HepG2 (cell line): ENCODE measurements around the gene MTG1. TPM values are rescaled to one million over a fixed set of nuclear protein-coding genes. Genes with fewer than 3 reads are reported as not detected.
"Not testable (repeated sequence)": the region's sequence is repeated elsewhere in the genome, so short reads cannot be mapped to it uniquely, and the experiment has no call there.

Experiments used
- ATAC-seq: fragments of 200-7000 bp; cut with Tn5 transposase; 3 replicates; pipeline ENCODE4 v1.9.1; 2020; ENCODE audit warnings: mild to moderate bottlenecking, moderate library complexity
- BruUV-seq: library from RNA; stranded (reverse); fragments of 400-500 nt; replicated peaks from 2 replicates; lab custom pipeline; 2021; lab: Mats Ljungman, UMichigan
- CTCF ChIA-PET: fragments of 300-600 bp; formaldehyde crosslinking; extraction: SDS; loops from one replicate; lab custom pipeline; 2021; ENCODE audit warnings: low total read pairs, inconsistent platforms, low intra/inter-chr PET ratio; lab: Yijun Ruan, JAX
- POLR2A ChIA-PET: fragments of 350-600 bp; sonication (Branson Sonifier 250); formaldehyde crosslinking; loops from one replicate; lab custom pipeline; 2020; ENCODE audit warnings: antibody characterized with exemption, inconsistent platforms; lab: Yijun Ruan, JAX
- DNase-seq: peaks from one replicate; pipeline ENCODE4 v3.0.0-alpha.2; 2015; ENCODE audit warnings: low spot score
- FAIRE-seq: peaks from 3 replicates; lab custom pipeline; 2011; peaks lifted over from hg19 to GRCh38; lab: Jason Lieb, UNC
- H2AFZ ChIP-seq: one replicate; pipeline ENCODE4 v1.6.1; 2011; ENCODE audit warnings: low read length, inconsistent platforms
- H3K27ac ChIP-seq: fragments of 300-600 bp; 3 replicates; pipeline ENCODE4 v1.8.0; 2011; ENCODE audit warnings: mixed run types, mild to moderate bottlenecking, mixed read lengths, low read length, inconsistent platforms; ENCODE audit not compliant: insufficient read depth; ENCODE audit errors: extremely low read length
- H3K27me3 ChIP-seq, 2 experiments: fragments of 200-600 bp in 1 of 2; 2 replicates in 1 of 2; 3 replicates in 1 of 2; pipeline versions ENCODE4 v1.6.0 to v1.8.0; 2011; ENCODE audit warnings: low read length in 2 of 2, mild to moderate bottlenecking in 2 of 2, moderate library complexity in 2 of 2, inconsistent platforms in 1 of 2; ENCODE audit not compliant: insufficient read depth in 2 of 2, control insufficient read depth in 1 of 2
- H3K36me3 ChIP-seq, 2 experiments: fragments of 200-600 bp in 1 of 2; replicated peaks in 1 of 2; 2 replicates in 1 of 2; 3 replicates in 1 of 2; pipeline versions ENCODE4 v1.5.1 to v1.8.0; 2011; ENCODE audit warnings: low read length in 2 of 2, inconsistent platforms in 1 of 2; ENCODE audit not compliant: insufficient read depth in 2 of 2, control insufficient read depth in 1 of 2
- H3K4me1 ChIP-seq: 2 replicates; pipeline ENCODE4 v1.5.1; 2012; ENCODE audit warnings: low read length, inconsistent platforms; ENCODE audit not compliant: insufficient read depth
- H3K4me2 ChIP-seq: 2 replicates; pipeline ENCODE4 v1.6.0; 2011; ENCODE audit warnings: low read depth, low read length, inconsistent platforms
- H3K4me3 ChIP-seq, 3 experiments: fragments of 200-600 bp in 1 of 3; sonication (generic), shearing (Covaris generic) in 1 of 3; replicated peaks in 1 of 3; 2 replicates each; pipeline ENCODE4 v1.5.1; 2011 to 2016; ENCODE audit warnings: low read length in 3 of 3, inconsistent platforms in 2 of 3, low read depth in 2 of 3, mild to moderate bottlenecking in 2 of 3, control low read depth in 1 of 3, mixed read lengths in 1 of 3; ENCODE audit not compliant: insufficient read depth in 1 of 3
- H3K79me2 ChIP-seq: one replicate; pipeline ENCODE4 v1.6.1; 2011; ENCODE audit warnings: low read length, inconsistent platforms; ENCODE audit not compliant: insufficient read depth
- H3K9ac ChIP-seq: 2 replicates; pipeline ENCODE4 v1.6.0; 2011; ENCODE audit warnings: mild to moderate bottlenecking, low read depth, low read length, inconsistent platforms; ENCODE audit not compliant: insufficient read depth
- H3K9me3 ChIP-seq: 2 replicates; pipeline ENCODE4 v1.5.1; 2012; ENCODE audit warnings: mild to moderate bottlenecking, low read length
- H4K20me1 ChIP-seq: 2 replicates; pipeline ENCODE4 v1.6.0; 2011; ENCODE audit warnings: inconsistent platforms, mild to moderate bottlenecking, low read length, moderate library complexity; ENCODE audit not compliant: insufficient read depth
- AGO2 ChIP-seq: fragments of 200-400 bp; formaldehyde crosslinking; optimal IDR thresholded peaks from 2 replicates; pipeline ENCODE3; 2017; ENCODE audit warnings: mild to moderate bottlenecking, low read depth, low read length, moderate library complexity
- NRL ChIP-seq: sonication (generic); formaldehyde crosslinking; IDR thresholded peaks from 2 replicates; pipeline ENCODE4 v1.5.0; 2020; ENCODE audit warnings: missing genetic modification reagents, mild to moderate bottlenecking, moderate library complexity, borderline replicate concordance
- WGBS: methylation state at CpG from one replicate; pipeline ENCODE4 v1.1.6; 2017; ENCODE audit warnings: low lambda C conversion rate; 5-methylcytosine and 5-hydroxymethylcytosine counted together
- in situ Hi-C: cut with HindIII; loops from 2 replicates; pipeline ENCODE4 v1.10.0; 2017; ENCODE audit warnings: low pct_unique_long_range_greater_than_20kb; ENCODE audit not compliant: extremely low pct_ligation_motif_present
- intact Hi-C: fragments of 100-400 bp; cut with micrococcal nuclease; formaldehyde crosslinking; loops from one replicate; pipeline ENCODE4 v1.10.0; 2022; ENCODE audit not compliant: unreplicated experiment
- polyA plus RNA-seq, 8 experiments: library from polyadenylated mRNA; depleted of rRNA in 3 of 8; stranded (reverse) in 7 of 8; unstranded in 1 of 8; fragments of >200 nt; fragmentation: Illumina TruSeq in 4 of 8; extraction: Trizol in 4 of 8; gene quantifications; 2 replicates each; pipeline versions ENCODE4 v1.2.1 to v1.2.3, GENCODE V29; 2011 to 2016; ENCODE audit warnings: low read depth in 4 of 8, missing spikeins in 1 of 8, mixed read lengths in 1 of 8; ENCODE audit not compliant: insufficient read depth in 1 of 8
- total RNA-seq, 5 experiments: library from RNA; depleted of rRNA; stranded (reverse); fragments of >200 nt; fragmentation: Illumina TruSeq; extraction: Trizol; gene quantifications; 2 replicates each; pipeline ENCODE4 v1.2.3, GENCODE V29; 2016; ENCODE audit warnings: low read depth in 1 of 5

The MTG1 gene
- total and polyA plus RNA-seq, 2 of the 13 experiments (the other 11 are each of a cell fraction or from before 2014, with no cell fraction given): 42.0 to 103 TPM

DNA sequence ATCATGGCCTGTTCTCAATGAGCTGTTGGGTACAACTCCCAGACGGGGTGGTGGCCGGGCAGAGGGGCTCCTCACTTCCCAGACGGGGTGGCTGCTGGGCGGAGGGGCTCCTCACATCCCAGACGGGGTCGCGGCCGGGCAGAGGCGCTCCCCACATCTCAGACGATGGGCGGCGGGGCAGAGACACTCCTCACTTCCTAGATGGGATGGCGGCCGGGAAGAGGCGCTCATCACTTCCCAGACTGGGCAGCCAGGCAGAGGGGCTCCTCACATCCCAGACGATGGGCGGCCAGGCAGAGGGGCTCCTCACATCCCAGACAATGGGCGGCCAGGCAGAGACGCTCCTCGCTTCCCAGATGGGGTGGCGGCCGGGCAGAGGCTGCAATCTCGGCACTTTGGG lies 20.4 kb downstream of the MTG1 start:
- H3K27me3 ChIP-seq, BruUV-seq, H3K4me2 ChIP-seq, H4K20me1 ChIP-seq, ATAC-seq, POLR2A ChIA-PET, H3K4me1 ChIP-seq, H3K4me3 ChIP-seq, FAIRE-seq, intact Hi-C loops, H3K27ac ChIP-seq, CTCF ChIA-PET, in situ Hi-C loops, H3K9ac ChIP-seq, DNase-seq, H2AFZ ChIP-seq: not testable (repeated sequence)
- Histone ChIP-seq H3K9me3 (peaks cover 19% of the 10 kb centered on the region), H3K79me2 (peaks cover 13% of the 10 kb centered on the region), H3K36me3 (peaks cover 7 to 52% of the 10 kb centered on the region in 2 experiments)
- WGBS: 100% methylated on average over 4 of the region's 23 CpGs

DNA sequence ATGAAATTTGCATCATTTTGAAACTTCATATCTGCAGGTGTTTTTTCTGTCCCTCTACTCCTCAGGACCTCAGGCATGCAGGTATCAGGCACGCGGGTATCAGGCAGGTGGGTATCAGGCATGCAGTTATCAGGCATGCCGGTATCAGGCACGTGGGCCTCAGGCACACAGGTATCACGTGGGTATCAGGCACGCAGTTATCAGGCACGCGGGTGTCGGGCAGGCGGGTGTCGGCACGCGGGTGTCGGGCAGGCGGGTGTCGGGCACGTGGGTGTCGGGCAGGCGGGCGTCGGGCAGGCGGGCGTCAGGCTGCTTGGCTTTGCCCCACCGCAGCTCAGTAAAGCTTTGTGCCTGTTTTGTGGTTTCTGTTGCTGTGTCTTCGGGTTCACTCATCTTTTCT lies 21.8 kb downstream of the MTG1 start:
- H3K4me3 ChIP-seq: no peak overlapping the region
- CTCF ChIA-PET: no interaction called here
- no peak overlapping the region for H2AFZ ChIP-seq
- H3K4me2 ChIP-seq: no peak overlapping the region
- no peak overlapping the region for H3K27ac ChIP-seq
- WGBS: 98% methylated on average over 25 of the region's 25 CpGs
- ATAC-seq: no peak
- H3K79me2 ChIP-seq: peaks cover 3% of the 10 kb centered on the region
- H3K9me3 ChIP-seq: peaks cover 18% of the 10 kb centered on the region
- intact Hi-C loops: no loop called here
- in situ Hi-C loops: no loop called here
- H4K20me1 ChIP-seq: no peaks in the 10 kb centered on the region
- no peaks in the 10 kb centered on the region for H3K27me3 ChIP-seq
- TF ChIP-seq NRL (CRISPR knock-in tag) (no peak), AGO2 (peak; percentile 28)
- peaks cover 8 to 47% of the 10 kb centered on the region in 2 experiments for H3K36me3 ChIP-seq
- POLR2A ChIA-PET: no interaction called here
- no peak overlapping the region for H3K9ac ChIP-seq
- no peaks in the 10 kb centered on the region for H3K4me1 ChIP-seq
- BruUV-seq: no TSS peak
- DNase-seq: no peak
- no peak for FAIRE-seq
